T-cell (primary cell): Measurements from ENCODE around the gene FOXO3B. TPM values are rescaled to one million over a fixed set of nuclear protein-coding genes. Genes with fewer than 3 reads are reported as not detected.
"Not testable (repeated sequence)": the region's sequence is repeated elsewhere in the genome, so short reads cannot be mapped to it uniquely, and the experiment has no call there.

ENCODE experiments used
- ATAC-seq, 4 experiments: fragments of 200-7000 bp in 3 of 4; fragments of 150-1000 bp in 1 of 4; cut with Tn5 transposase; replicated peaks in 1 of 4; 1 replicate in 3 of 4; 2 replicates in 1 of 4; pipeline ENCODE4 v1.10.0; 2021; ENCODE audit warnings: moderate library complexity in 3 of 4, mild to moderate bottlenecking in 2 of 4, moderate number of reproducible peaks in 1 of 4
- CTCF ChIA-PET, 2 donors: fragments of 300-600 bp; sonication (Branson Sonifier 250); formaldehyde crosslinking; loops; one replicate each; lab custom pipeline; 2022; ENCODE audit warnings: antibody characterized with exemption in 2 of 2; lab: Charles Lee
- POLR2A ChIA-PET, 2 donors: fragments of 300-600 bp; sonication (Branson Sonifier 250); formaldehyde crosslinking; loops; one replicate each; lab custom pipeline; 2022; ENCODE audit warnings: antibody characterized with exemption in 2 of 2; lab: Charles Lee
- DNase-seq, 35 experiments: peaks; one replicate each; pipeline versions ENCODE4 v3.0.0 to v3.0.0-alpha.2; 2013 to 2023
- H3K27ac ChIP-seq: one replicate; pipeline ENCODE4 v1.5.1; 2013; ENCODE audit warnings: low read length
- H3K27me3 ChIP-seq, 2 experiments: replicated peaks in 1 of 2; 1 replicate in 1 of 2; 2 replicates in 1 of 2; pipeline versions ENCODE4 v1.6.1 to v1.7.0; 2013; ENCODE audit warnings: low read length in 1 of 2, mixed read lengths in 1 of 2; ENCODE audit not compliant: control insufficient read depth in 2 of 2, insufficient read depth in 2 of 2; ENCODE audit errors: extremely low read depth in 1 of 2
- H3K36me3 ChIP-seq, 2 donors: 1 replicate in 1 of 2; 2 replicates in 1 of 2; pipeline versions ENCODE4 v1.6.1 to v1.7.0; 2013; ENCODE audit warnings: low read length in 1 of 2; ENCODE audit not compliant: control insufficient read depth in 2 of 2, insufficient read depth in 1 of 2; ENCODE audit errors: extremely low read depth in 1 of 2
- H3K4me1 ChIP-seq, 2 experiments: 1 replicate in 1 of 2; 2 replicates in 1 of 2; pipeline versions ENCODE4 v1.6.1 to v1.7.0; 2013; ENCODE audit warnings: low read length in 2 of 2, mixed read lengths in 1 of 2; ENCODE audit not compliant: insufficient read depth in 2 of 2, control insufficient read depth in 1 of 2; ENCODE audit errors: extremely low read depth in 1 of 2
- H3K4me3 ChIP-seq, 2 donors: 1 replicate in 1 of 2; 2 replicates in 1 of 2; pipeline versions ENCODE4 v1.5.1 to v1.7.0; 2013; ENCODE audit warnings: mild to moderate bottlenecking in 2 of 2, low read length in 1 of 2, moderate library complexity in 1 of 2; ENCODE audit not compliant: control insufficient read depth in 1 of 2; ENCODE audit errors: extremely low read depth in 1 of 2
- H3K9me3 ChIP-seq: 2 replicates; pipeline ENCODE4 v1.7.0; 2013
- H3K27ac Mint-ChIP-seq, 2 donors: one replicate each; pipeline ENCODE4 v1.8.0; 2020 to 2021; ENCODE audit warnings: mild to moderate bottlenecking in 2 of 2, mixed read lengths in 2 of 2
- H3K27me3 Mint-ChIP-seq, 2 donors: one replicate each; pipeline ENCODE4 v1.8.0; 2021 to 2022; ENCODE audit warnings: mixed read lengths in 2 of 2
- H3K36me3 Mint-ChIP-seq: one replicate; pipeline ENCODE4 v1.8.0; 2021; ENCODE audit warnings: mixed read lengths
- H3K4me1 Mint-ChIP-seq, 3 donors: one replicate each; pipeline ENCODE4 v1.8.0; 2020 to 2022; ENCODE audit warnings: mixed read lengths in 3 of 3, mild to moderate bottlenecking in 1 of 3
- H3K4me3 Mint-ChIP-seq, 3 donors: one replicate each; pipeline ENCODE4 v1.8.0; 2020 to 2022; ENCODE audit warnings: mild to moderate bottlenecking in 3 of 3, mixed read lengths in 3 of 3, moderate library complexity in 3 of 3
- H3K9me3 Mint-ChIP-seq, 3 donors: one replicate each; pipeline ENCODE4 v1.8.0; 2020 to 2022; ENCODE audit warnings: mixed read lengths in 3 of 3
- WGBS: methylation state at CpG from one replicate; pipeline ENCODE4 v1.1.5; 2013; ENCODE audit warnings: missing lambda C conversion rate; ENCODE audit not compliant: insufficient coverage; 5-methylcytosine and 5-hydroxymethylcytosine counted together
- total RNA-seq, 35 experiments: library from RNA in 6 of 35; stranded (reverse) in 6 of 35; fragments of 120-200 nt in 1 of 35; gene quantifications; one replicate each; pipeline versions ENCODE4 v1.2.1 to v1.2.4 and lab custom pipeline; 2013 to 2026

FOXO3B gene
- 1 to 10 TPM; 3.2 to 8.6 (median 7.6) TPM for total RNA-seq
- total RNA-seq (2013): 3.4 TPM
- 5.4 to 25.8 (median 11.8) reads per million in 29 experiments for total RNA-seq (lab: John Stamatoyannopoulos, UW)

DNA sequence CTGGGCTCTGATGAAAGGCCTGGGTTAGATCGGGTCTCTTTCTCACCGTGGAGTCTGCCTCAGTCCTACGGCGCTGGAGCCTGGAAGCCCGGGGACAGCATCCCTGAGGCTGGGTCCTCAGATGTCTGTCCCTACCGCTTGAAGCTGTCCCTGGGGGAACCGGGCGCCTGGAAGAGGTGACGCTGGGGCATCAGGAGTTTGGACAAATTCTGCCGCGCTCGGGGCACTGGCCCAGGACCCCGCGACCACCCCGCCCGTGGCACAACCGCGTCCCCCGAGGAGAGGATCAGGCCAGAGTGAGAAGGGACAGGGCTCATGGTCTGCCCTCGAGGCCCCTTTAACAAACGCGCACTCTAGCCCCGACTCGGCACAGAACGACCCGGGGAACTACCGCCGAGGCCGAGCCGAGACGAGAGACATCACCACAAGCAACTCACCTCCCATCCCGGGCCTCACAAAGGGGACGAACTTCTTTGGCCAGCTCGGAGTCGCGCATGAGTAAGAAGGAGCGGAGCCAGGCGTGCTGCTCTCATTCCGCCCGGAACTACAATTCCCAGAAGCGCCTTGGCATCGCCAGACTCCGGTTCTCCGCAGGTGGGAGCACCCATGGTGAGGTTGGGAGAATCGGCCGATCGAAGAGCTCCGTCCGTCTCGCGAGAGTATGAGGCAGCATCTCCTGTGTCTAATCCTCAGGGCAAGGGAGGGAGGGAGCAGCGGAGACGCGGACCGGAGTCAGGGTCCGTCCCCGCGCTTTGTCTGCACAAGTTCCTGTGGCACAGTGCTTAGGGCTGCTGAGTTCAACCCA lies at the start of gene FOXO3B:
FOXO3B (minus strand) TSS at position 548 of the 805 bp plus-strand sequence. CDS start 663 bp downstream, outside the sequence.
- H3K9me3 ChIP-seq, H3K27me3 Mint-ChIP-seq, H3K9me3 Mint-ChIP-seq, POLR2A ChIA-PET, H3K36me3 ChIP-seq, H3K4me1 ChIP-seq, CTCF ChIA-PET, H3K27me3 ChIP-seq: not testable (repeated sequence)
- 4% methylated on average over 9 of the region's 58 CpGs for WGBS
- DNase-seq (peak; percentile 16 to 79 (median 64)), ATAC-seq (peak; percentile 90 to 95 (median 92))
- Mint-ChIP-seq H3K36me3 (peaks cover 16% of the 10 kb centered on the region), H3K27ac (peak within 1 kb of the TSS; percentile 49 to 94), H3K4me1 (peaks cover 6 to 22% (median 14%) of the 10 kb centered on the region in 3 donors), H3K4me3 (peak within 1 kb of the TSS; percentile 67 to 93 (median 81))
- Histone ChIP-seq H3K4me3 (peak within 1 kb of the TSS in 1 of 2 donors; percentile 55), H3K27ac (peak within 1 kb of the TSS; percentile 32)

- H3K9me3 ChIP-seq, H3K4me3 ChIP-seq, POLR2A ChIA-PET, H3K9me3 Mint-ChIP-seq, H3K27me3 ChIP-seq, CTCF ChIA-PET, H3K4me3 Mint-ChIP-seq, H3K27me3 Mint-ChIP-seq, H3K27ac ChIP-seq, ATAC-seq, DNase-seq, H3K36me3 Mint-ChIP-seq, H3K27ac Mint-ChIP-seq, H3K4me1 Mint-ChIP-seq, H3K4me1 ChIP-seq, H3K36me3 ChIP-seq: not testable (repeated sequence)
- no CpG with 5 or more reads among the region's 1 CpG for whole genome bisulfite sequencing
Measured at GRCh38 chr17:18723509-18723908, 41.4 kb upstream of the FOXO3B start.

DNA sequence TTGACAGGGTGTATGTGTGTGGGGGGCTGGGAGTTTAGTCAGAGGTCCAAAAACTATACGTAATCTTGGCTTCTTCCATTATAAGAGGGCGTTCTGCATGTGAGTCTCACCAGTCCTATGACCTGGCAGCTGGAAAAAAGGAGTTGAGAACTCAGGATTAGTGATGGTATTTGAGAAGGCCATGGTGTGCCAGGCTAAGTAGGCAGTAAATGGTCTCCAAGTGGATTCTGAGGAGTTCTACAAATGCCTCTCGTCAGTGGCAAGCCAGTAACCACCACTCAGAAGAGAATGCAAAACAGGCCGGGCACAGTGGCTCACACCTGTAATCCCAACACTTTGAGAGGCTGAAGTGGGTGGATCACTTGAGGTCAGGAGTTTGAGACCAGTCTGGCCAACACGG lies 40.5 kb upstream of the FOXO3B start:
- H3K4me1 Mint-ChIP-seq, H3K36me3 ChIP-seq, H3K27ac Mint-ChIP-seq, H3K9me3 ChIP-seq, H3K4me1 ChIP-seq, DNase-seq, H3K27me3 Mint-ChIP-seq, ATAC-seq, H3K9me3 Mint-ChIP-seq, H3K36me3 Mint-ChIP-seq, H3K4me3 ChIP-seq, H3K27ac ChIP-seq, H3K4me3 Mint-ChIP-seq, CTCF ChIA-PET, POLR2A ChIA-PET, H3K27me3 ChIP-seq: not testable (repeated sequence)
- 70% methylated on average over 2 of the region's 5 CpGs for WGBS

- H3K4me1 ChIP-seq, H3K27me3 Mint-ChIP-seq, CTCF ChIA-PET, H3K27ac Mint-ChIP-seq, H3K4me1 Mint-ChIP-seq, H3K9me3 Mint-ChIP-seq, POLR2A ChIA-PET, DNase-seq, H3K36me3 Mint-ChIP-seq, H3K27me3 ChIP-seq, ATAC-seq, H3K9me3 ChIP-seq, H3K36me3 ChIP-seq, H3K4me3 ChIP-seq, H3K27ac ChIP-seq, H3K4me3 Mint-ChIP-seq: not testable (repeated sequence)
- WGBS: no CpG with 5 or more reads among the region's 12 CpGs
Measured at GRCh38 chr17:18721775-18722547, 39.8 kb upstream of the FOXO3B start.

DNA sequence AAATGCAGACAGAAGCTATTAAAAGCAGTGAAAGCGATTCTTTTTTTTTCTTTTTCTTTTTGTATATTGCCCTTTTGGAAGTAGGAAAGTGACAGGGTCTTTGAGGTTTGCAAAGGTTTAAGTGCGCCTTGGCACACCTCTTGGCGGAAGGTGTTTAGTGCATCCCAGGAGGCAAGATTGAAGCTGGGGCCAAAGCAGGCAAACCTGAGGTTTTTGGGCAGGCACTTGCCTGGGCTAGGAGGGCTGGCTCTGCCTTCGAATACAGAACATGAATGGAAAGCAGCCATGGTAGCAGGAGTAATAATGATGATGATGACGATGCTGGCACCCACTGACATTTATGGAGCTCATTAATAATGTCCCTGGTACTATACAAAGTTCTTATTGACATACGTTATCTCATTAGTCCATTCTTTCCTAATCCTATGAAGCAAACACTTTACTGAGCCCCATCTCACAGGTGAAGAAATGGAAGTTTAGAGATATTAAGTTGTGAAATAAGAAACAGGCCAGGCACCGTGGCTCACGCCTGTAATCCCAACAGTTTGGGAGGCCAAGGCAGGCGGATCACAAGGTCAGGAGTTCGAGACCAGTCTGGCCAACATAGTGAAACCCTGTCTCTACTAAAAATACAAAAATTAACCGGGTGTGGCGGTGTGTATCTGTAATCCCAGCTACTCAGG lies 37.5 kb upstream of the FOXO3B start:
- H3K27ac Mint-ChIP-seq, H3K36me3 Mint-ChIP-seq, ATAC-seq, H3K9me3 ChIP-seq, H3K4me1 Mint-ChIP-seq, H3K4me1 ChIP-seq, H3K9me3 Mint-ChIP-seq, POLR2A ChIA-PET, H3K27me3 Mint-ChIP-seq, H3K27ac ChIP-seq, H3K4me3 ChIP-seq, H3K4me3 Mint-ChIP-seq, DNase-seq, H3K36me3 ChIP-seq, H3K27me3 ChIP-seq, CTCF ChIA-PET: not testable (repeated sequence)
- 100% methylated on average over 2 of the region's 12 CpGs for WGBS

DNA sequence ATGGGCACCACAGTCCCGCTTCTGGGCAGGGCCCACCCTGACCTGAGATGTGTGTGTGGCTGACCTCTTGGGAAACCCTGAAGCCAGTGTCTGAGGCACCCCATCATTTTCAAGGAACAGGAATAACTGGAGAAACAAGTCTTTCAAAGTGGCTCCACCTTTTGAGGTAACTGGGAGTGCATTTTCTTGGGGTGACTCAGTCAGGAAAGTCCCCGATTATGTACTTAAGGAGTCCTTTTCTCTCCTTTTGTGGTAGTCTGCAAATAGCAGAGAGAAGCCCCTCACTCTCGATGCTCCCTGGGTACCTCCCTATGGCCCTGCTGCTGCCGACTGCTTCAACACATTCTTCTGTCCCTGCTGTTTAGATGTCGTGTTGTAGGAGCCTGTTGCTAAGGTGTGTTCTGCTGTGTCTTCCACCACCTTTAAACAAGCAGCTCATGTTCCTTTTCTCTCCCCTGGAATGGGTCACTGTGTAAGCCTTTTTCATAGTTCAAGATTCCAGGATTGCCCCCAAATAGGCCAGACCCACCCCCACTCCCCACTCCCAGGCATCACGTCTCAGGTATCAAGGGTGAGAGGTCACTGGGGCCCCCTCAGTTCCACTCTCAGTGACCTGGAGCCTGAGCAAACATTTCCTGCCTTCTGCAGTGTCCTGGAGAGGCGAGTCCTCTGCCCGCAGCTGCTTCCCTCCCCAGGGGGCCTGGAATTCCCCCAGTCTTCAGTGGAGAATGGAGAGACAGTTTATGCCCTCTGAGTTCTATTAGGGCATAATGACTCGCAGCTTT lies 36.7 kb upstream of the FOXO3B start:
- 100% methylated on average over 1 of the region's 9 CpGs for WGBS
- H3K27me3 Mint-ChIP-seq, H3K27ac ChIP-seq, H3K36me3 Mint-ChIP-seq, POLR2A ChIA-PET, CTCF ChIA-PET, H3K4me3 Mint-ChIP-seq, H3K4me1 ChIP-seq, H3K9me3 Mint-ChIP-seq, DNase-seq, H3K9me3 ChIP-seq, H3K4me1 Mint-ChIP-seq, H3K36me3 ChIP-seq, H3K27me3 ChIP-seq, H3K4me3 ChIP-seq, ATAC-seq, H3K27ac Mint-ChIP-seq: not testable (repeated sequence)
